Kidney epithelial cell (primary cell): Measurements from ENCODE around the gene RPUSD1. TPM values are rescaled to one million over a fixed set of nuclear protein-coding genes. Genes with fewer than 3 reads are reported as not detected.
"Not testable (repeated sequence)": the region's sequence is repeated elsewhere in the genome, so short reads cannot be mapped to it uniquely, and the experiment has no call there.

Experiments
- DNase-seq: peaks from one replicate; pipeline ENCODE4 v3.0.0-alpha.2; 2010; ENCODE audit warnings: low read depth
- H3K27me3 ChIP-seq: 2 replicates; pipeline ENCODE4 v1.6.0; 2011; ENCODE audit warnings: low read length; ENCODE audit not compliant: control insufficient read depth, insufficient read depth
- H3K36me3 ChIP-seq: 2 replicates; pipeline ENCODE4 v1.5.1; 2011; ENCODE audit warnings: low read length; ENCODE audit not compliant: control insufficient read depth, insufficient read depth
- H3K4me3 ChIP-seq: 2 replicates; pipeline ENCODE4 v1.5.1; 2011; ENCODE audit warnings: low read depth, mild to moderate bottlenecking, control low read depth, low read length
- CTCF ChIP-seq: IDR thresholded peaks from 2 replicates; pipeline ENCODE4 v1.5.1; 2011; ENCODE audit warnings: mild to moderate bottlenecking, moderate library complexity, low read length, control low read depth, inconsistent platforms; ENCODE audit not compliant: insufficient read depth, poor library complexity, severe bottlenecking
- total RNA-seq: library from RNA; depleted of rRNA; stranded (reverse); fragments of >200 nt; gene quantifications from 2 replicates; pipeline ENCODE4 v1.2.3, GENCODE V29; 2015

The RPUSD1 gene
- total RNA-seq, 1 donor from 2014 or later = 42.0 TPM

- no peak for TF ChIP-seq CTCF
- H3K36me3 ChIP-seq = no peaks in the 10 kb centered on the region
- no peak for DNase-seq
- H3K4me3 ChIP-seq = no peak overlapping the region
- H3K27me3 ChIP-seq = no peaks in the 10 kb centered on the region
Measured at GRCh38 chr16:759110-759910, 28.9 kb downstream of the RPUSD1 start.

GRCh38 chr16:756428-756827 is 31.8 kb downstream of the RPUSD1 start:
- no peak for TF ChIP-seq CTCF
- Histone ChIP-seq H3K4me3 (no peak overlapping the region), H3K36me3 (no peaks in the 10 kb centered on the region), H3K27me3 (no peaks in the 10 kb centered on the region)
- no peak for DNase-seq

GRCh38 chr16:754656-755055 is 33.5 kb downstream of the RPUSD1 start:
- TF ChIP-seq CTCF = no peak
- Histone ChIP-seq H3K27me3 (no peaks in the 10 kb centered on the region), H3K36me3 (no peaks in the 10 kb centered on the region), H3K4me3 (no peak overlapping the region)
- DNase-seq = no peak

GRCh38 chr16:754121-754607 is 34.0 kb downstream of the RPUSD1 start:
- not testable (repeated sequence) for H3K36me3 ChIP-seq, H3K27me3 ChIP-seq, DNase-seq, H3K4me3 ChIP-seq

GRCh38 chr16:752007-752312 is 36.2 kb downstream of the RPUSD1 start:
- DNase-seq = no peak
- TF ChIP-seq CTCF = no peak
- Histone ChIP-seq H3K27me3 (no peaks in the 10 kb centered on the region), H3K36me3 (no peaks in the 10 kb centered on the region), H3K4me3 (no peak overlapping the region)

GRCh38 chr16:751152-752006 is 36.8 kb downstream of the RPUSD1 start:
- TF ChIP-seq CTCF = no peak
- H3K4me3 ChIP-seq = no peak overlapping the region
- H3K27me3 ChIP-seq = no peaks in the 10 kb centered on the region
- no peak for DNase-seq
- no peaks in the 10 kb centered on the region for H3K36me3 ChIP-seq
